Measurements from ENCODE around the gene SYNM.
A peak's percentile ranks its signal among the peaks of the same experiment; 100 is the strongest.

Gene SYNM

DNA sequence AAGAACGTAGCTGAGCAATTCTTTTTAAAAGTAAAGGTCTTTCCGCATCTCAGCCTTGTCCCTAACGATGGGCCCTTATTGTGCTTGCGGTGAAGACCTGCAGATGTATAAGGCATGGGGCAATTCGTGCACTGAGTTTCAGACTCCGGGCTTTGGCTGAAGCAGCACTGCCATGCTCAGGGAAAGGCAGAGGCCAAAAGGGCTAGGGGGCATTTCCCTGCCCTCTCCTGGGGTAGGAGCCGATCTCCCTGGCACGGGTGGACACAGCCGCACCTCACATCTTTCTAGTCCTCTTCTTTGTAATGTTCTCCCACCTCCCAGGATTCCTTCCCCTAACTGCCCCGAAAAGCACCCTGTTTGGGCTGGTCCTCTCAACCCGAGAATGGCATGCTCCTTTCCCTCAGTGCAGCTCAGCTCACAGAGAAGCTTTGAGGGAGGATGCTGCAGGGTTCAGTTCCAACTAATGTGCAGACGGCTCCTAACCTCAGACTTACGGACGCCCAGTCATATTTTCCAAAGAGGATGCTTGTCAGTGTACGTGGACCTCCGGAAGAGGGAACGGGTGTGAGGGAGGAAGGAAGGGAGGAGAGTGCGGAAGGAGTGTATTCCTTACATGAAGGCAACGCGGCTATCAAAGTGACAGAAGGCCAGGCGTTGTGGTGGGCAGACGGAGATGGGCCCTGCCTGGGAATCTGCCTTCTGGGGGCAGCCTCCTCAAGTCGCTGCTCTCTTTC is 61.2 kb downstream of the SYNM start:
- Histone ChIP-seq H3K9ac (ENCODE audit: low read length) (no peak overlapping the region), H3K9me3 (ENCODE audit: control insufficient read depth, low read length) (no peaks in the 10 kb centered on the region), H3K4me1 (ENCODE audit: control insufficient read depth, insufficient read depth, low read length) (peaks cover 28% of the 10 kb centered on the region), H3K36me3 (ENCODE audit: control insufficient read depth, insufficient read depth, low read length, severe bottlenecking) (peaks cover 56% of the 10 kb centered on the region), H3K27me3 (replicated peaks; ENCODE audit: control insufficient read depth, insufficient read depth, low read length) (no peaks in the 10 kb centered on the region), H3K4me3 (ENCODE audit: low read length) (no peak overlapping the region)
- DNase-seq (ENCODE audit: low read depth): no peak

DNA sequence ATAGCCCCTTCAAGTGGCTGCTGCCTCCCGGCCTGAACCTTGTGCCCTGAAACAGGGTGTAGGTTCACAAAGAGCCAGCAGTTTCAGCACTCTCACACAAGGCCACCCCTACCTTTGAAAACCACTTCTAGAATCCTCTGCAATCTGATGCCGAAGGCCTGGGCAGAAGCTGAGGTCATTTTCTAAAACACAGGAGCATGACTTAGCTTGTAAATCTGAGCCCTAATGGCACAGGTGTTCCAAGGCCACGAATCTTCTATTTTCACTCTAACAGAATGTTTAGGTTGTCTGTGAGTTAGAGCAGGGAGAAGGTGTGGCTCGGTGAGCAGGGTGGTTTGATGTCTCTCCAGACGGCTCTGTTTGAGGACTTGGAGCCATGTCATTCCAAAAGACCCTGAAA is 62.3 kb downstream of the SYNM start:
- H3K9me3 ChIP-seq (ENCODE audit: control insufficient read depth, low read length): no peaks in the 10 kb centered on the region
- H3K4me1 ChIP-seq (ENCODE audit: control insufficient read depth, insufficient read depth, low read length): peaks cover 28% of the 10 kb centered on the region
- DNase-seq (ENCODE audit: low read depth): no peak
- no peaks in the 10 kb centered on the region for H3K27me3 ChIP-seq (replicated peaks; ENCODE audit: control insufficient read depth, insufficient read depth, low read length)
- no peak overlapping the region for H3K4me3 ChIP-seq (ENCODE audit: low read length)
- no peak overlapping the region for H3K9ac ChIP-seq (ENCODE audit: low read length)
- peaks cover 51% of the 10 kb centered on the region for H3K36me3 ChIP-seq (ENCODE audit: control insufficient read depth, insufficient read depth, low read length, severe bottlenecking)

DNA sequence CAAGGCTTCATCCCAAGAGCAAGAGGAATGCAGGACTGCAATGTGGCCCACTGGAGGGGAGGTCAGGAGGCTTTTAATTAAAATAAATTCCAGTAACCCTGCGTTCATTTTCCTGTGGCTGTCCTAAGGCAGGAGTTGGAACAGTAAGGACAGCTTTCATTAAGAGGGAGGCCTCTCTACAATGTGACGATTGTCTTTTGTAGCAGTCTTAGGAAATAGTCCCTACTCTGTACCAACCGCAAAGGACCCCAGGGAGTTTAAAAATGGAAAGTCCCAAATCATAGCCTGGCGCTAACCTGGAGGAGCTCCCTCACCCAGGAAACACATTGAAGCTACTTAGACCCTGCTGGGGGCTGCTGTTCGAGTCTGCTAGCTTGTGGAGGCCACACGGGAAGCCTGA is 62.8 kb downstream of the SYNM start:
- H3K9ac ChIP-seq (ENCODE audit: low read length): no peak overlapping the region
- DNase-seq (ENCODE audit: low read depth): no peak
- peaks cover 52% of the 10 kb centered on the region for H3K36me3 ChIP-seq (ENCODE audit: control insufficient read depth, insufficient read depth, low read length, severe bottlenecking)
- H3K4me1 ChIP-seq (ENCODE audit: control insufficient read depth, insufficient read depth, low read length): peaks cover 28% of the 10 kb centered on the region
- H3K9me3 ChIP-seq (ENCODE audit: control insufficient read depth, low read length): no peaks in the 10 kb centered on the region
- H3K4me3 ChIP-seq (ENCODE audit: low read length): no peak overlapping the region
- no peaks in the 10 kb centered on the region for H3K27me3 ChIP-seq (replicated peaks; ENCODE audit: control insufficient read depth, insufficient read depth, low read length)

DNA sequence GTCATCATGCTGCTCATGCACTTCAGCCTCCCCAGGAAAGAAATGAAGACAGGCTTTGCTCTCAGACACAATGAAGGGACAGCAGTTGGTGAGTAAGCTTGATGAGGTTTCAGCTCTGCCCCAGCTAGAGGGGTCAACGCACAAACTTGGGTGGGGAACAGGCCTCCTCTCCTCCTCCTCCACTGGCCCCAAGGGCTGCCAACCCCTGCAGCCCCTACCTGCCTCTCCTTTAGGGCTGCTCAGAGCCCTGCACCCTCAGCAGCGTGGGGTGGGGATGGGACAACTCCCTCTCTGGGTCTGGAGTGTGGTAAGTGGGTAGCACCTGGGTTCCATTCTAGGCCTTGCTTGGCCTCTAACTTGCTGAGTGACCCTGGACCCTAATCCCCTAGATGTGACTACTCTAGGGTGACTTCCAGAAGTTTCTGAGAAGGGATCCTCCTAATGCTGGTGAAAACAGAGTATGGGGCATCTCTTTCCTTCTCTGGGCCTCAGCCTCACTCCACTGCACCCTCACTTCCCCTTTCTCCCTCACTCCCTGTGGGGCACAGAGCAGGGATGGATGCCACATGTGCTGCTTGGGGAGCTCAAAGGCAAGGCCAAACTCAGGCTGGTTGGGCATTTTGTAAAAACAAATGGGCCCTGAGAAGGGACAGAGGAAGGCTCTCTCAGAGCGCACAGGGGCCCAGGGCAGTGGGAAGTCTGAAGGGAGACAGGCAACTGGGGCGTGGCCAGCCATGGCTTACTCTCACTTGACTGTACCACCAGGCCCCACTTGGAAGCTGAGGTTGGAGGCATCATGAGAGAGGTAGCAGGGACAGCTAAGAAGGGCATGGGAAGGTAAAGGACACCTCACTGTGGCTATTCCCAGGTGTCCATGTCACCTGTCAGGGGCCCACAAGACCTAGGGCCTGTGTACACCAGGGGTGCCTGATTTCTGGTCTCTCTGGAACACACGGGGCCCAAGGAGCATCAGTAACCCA is 64.0 kb downstream of the SYNM start:
- DNase-seq (ENCODE audit: low read depth): no peak
- no peak overlapping the region for H3K4me3 ChIP-seq (ENCODE audit: low read length)
- H3K4me1 ChIP-seq (ENCODE audit: control insufficient read depth, insufficient read depth, low read length): peaks cover 28% of the 10 kb centered on the region
- no peaks in the 10 kb centered on the region for H3K27me3 ChIP-seq (replicated peaks; ENCODE audit: control insufficient read depth, insufficient read depth, low read length)
- no peaks in the 10 kb centered on the region for H3K9me3 ChIP-seq (ENCODE audit: control insufficient read depth, low read length)
- H3K9ac ChIP-seq (ENCODE audit: low read length): peak overlapping the region; percentile 30
- peaks cover 49% of the 10 kb centered on the region for H3K36me3 ChIP-seq (ENCODE audit: control insufficient read depth, insufficient read depth, low read length, severe bottlenecking)

DNA sequence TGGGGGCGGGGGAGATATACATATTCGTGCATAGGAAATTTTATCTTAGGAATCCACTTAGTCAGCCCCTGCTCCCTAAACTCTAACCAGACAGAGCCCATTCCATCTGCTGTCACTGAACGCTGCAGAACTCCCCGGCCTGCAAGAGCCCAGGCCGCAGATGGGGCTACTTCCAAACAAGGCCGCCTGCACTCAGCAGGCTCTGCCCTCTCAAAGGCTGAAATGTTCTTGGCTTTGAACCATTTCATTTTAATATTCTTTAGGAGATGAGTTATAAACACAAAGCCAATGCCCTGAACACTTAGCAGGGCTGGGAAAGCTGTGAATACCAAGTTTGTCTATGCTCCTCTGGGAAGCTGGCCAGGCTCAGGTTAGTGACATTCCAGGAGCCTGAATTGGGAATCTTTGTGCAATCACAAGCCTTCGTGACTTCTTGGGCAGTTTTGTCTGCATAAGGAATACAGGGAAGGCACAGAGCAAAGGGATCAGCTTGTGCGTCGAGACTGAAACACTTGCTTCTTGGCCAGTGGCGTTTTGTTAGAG is 65.0 kb downstream of the SYNM start:
- Histone ChIP-seq H3K9me3 (ENCODE audit: control insufficient read depth, low read length) (no peaks in the 10 kb centered on the region), H3K4me1 (ENCODE audit: control insufficient read depth, insufficient read depth, low read length) (peaks cover 29% of the 10 kb centered on the region), H3K27me3 (replicated peaks; ENCODE audit: control insufficient read depth, insufficient read depth, low read length) (no peaks in the 10 kb centered on the region), H3K4me3 (ENCODE audit: low read length) (no peak overlapping the region), H3K36me3 (ENCODE audit: control insufficient read depth, insufficient read depth, low read length, severe bottlenecking) (peaks cover 53% of the 10 kb centered on the region), H3K9ac (ENCODE audit: low read length) (peak overlapping the region; percentile 30)
- peak; percentile 65 for DNase-seq (ENCODE audit: low read depth)

DNA sequence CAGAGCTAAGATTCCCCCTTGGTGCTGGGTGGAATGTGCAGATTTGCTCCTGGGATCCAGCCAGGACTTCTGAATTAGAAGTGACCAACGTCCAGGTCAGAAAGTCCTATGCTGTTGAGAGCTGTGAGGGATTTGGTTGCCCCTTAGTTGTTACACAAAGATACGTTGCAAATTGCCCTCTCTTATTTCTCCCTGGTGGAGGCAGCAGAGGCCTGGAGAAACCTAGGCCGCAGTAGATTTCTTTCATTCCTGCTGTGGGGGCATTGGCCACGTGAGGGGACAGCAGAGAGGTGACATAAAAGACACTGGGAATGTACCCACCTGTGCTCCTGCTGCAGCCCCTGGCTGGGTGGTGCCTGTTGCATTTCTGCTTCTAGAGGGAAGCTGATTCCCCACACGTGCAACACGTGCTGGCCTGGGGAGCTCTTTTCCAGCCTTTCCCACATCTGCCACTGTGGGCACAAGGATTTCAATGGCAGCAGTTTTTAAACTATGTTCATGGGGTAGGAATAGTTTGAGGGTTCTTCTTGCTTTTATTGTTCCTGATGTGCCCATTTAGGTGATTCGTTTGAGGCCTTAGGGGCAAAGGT is 65.7 kb downstream of the SYNM start:
- peaks cover 34% of the 10 kb centered on the region for H3K4me1 ChIP-seq (ENCODE audit: control insufficient read depth, insufficient read depth, low read length)
- H3K4me3 ChIP-seq (ENCODE audit: low read length): no peak overlapping the region
- no peaks in the 10 kb centered on the region for H3K27me3 ChIP-seq (replicated peaks; ENCODE audit: control insufficient read depth, insufficient read depth, low read length)
- no peak for DNase-seq (ENCODE audit: low read depth)
- H3K9ac ChIP-seq (ENCODE audit: low read length): no peak overlapping the region
- H3K9me3 ChIP-seq (ENCODE audit: control insufficient read depth, low read length): no peaks in the 10 kb centered on the region
- H3K36me3 ChIP-seq (ENCODE audit: control insufficient read depth, insufficient read depth, low read length, severe bottlenecking): peaks cover 53% of the 10 kb centered on the region

DNA sequence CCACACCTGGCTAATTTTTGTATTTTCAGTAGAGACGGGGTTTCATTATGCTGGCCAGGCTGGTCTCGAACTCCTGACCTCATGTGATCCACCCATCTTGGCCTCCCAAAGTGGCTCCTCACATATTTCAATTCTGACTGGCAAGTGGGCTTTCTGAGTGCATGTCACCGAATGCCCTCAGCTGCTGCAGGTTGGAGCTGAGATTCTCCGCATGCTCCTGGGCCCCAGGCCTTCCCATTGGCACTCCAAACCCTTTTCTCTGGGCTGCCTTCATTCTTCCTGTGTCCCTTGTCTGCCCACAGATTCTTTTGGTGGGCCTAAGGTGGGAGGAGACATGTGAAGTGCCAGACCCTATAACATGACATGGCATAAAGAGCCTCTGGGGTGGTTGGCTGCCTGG is 67.3 kb downstream of the SYNM start:
- H3K9ac ChIP-seq (ENCODE audit: low read length): no peak overlapping the region
- H3K27me3 ChIP-seq (replicated peaks; ENCODE audit: control insufficient read depth, insufficient read depth, low read length): no peaks in the 10 kb centered on the region
- no peaks in the 10 kb centered on the region for H3K9me3 ChIP-seq (ENCODE audit: control insufficient read depth, low read length)
- DNase-seq (ENCODE audit: low read depth): no peak
- no peak overlapping the region for H3K4me3 ChIP-seq (ENCODE audit: low read length)
- H3K36me3 ChIP-seq (ENCODE audit: control insufficient read depth, insufficient read depth, low read length, severe bottlenecking): peaks cover 43% of the 10 kb centered on the region
- H3K4me1 ChIP-seq (ENCODE audit: control insufficient read depth, insufficient read depth, low read length): peaks cover 33% of the 10 kb centered on the region

DNA sequence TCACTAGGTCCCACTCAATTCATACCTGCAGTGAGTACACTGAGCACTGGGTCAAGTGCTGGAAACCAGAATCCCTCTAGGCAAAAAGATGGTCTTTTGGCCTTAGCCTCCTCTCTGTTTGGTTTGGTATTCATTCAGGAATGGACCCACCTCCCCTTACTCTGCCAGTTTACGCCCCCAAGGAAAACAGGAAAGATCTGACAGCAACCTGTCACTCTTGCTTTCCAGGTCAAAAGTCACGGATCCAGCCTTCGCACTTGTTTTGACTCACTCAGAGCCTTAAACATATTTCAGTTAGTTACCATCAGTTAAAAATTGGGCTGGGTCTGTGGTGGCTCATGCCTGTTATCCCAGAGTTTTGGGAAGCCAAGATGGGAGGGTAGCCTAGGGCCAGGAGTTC is 68.1 kb downstream of the SYNM start:
- Histone ChIP-seq H3K9ac (ENCODE audit: low read length) (no peak overlapping the region), H3K27me3 (replicated peaks; ENCODE audit: control insufficient read depth, insufficient read depth, low read length) (no peaks in the 10 kb centered on the region), H3K9me3 (ENCODE audit: control insufficient read depth, low read length) (no peaks in the 10 kb centered on the region), H3K36me3 (ENCODE audit: control insufficient read depth, insufficient read depth, low read length, severe bottlenecking) (peaks cover 36% of the 10 kb centered on the region), H3K4me1 (ENCODE audit: control insufficient read depth, insufficient read depth, low read length) (peaks cover 30% of the 10 kb centered on the region), H3K4me3 (ENCODE audit: low read length) (no peak overlapping the region)
- DNase-seq (ENCODE audit: low read depth): no peak

DNA sequence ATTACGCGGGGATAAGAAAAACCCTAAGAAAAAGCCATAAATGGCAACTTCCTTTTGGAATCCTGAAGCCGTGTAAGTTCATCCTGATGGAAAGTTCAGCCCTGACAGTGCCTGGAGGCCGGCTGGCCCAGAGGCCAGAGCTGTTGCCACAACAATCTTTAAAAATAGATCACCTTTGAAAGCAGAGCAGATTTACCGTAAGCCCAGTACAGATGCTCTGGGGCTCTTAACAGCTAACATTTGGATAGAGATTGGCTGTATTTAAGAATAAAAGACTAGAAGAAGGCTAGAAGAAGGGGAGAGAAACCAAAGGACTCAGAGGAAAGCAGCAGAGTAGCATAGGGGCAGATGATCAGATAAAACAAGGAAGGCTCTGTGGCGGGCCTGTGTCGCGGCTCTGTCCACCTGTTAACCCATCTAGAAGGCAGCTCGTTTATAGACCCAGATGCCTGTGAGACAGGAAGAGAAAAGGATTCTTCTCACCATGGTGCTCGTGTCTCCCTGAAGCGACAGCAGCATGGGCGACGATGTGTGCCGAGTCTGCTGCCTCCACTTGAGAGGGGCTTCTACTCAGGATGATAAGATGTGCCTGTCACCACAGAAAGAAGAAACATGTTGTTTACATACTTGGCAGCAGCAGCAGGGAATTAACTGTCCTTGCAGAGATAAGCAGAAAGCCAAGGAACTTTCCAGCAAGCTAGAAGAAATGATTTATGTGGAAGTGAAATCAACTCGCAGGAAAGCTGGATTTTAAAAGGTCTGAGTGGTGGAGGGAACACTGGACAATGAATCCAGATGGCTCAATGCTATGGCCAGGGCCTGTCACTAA is 69.9 kb downstream of the SYNM start:
- Histone ChIP-seq H3K27me3 (replicated peaks; ENCODE audit: control insufficient read depth, insufficient read depth, low read length) (no peaks in the 10 kb centered on the region), H3K4me1 (ENCODE audit: control insufficient read depth, insufficient read depth, low read length) (peaks cover 20% of the 10 kb centered on the region), H3K9ac (ENCODE audit: low read length) (no peak overlapping the region), H3K4me3 (ENCODE audit: low read length) (no peak overlapping the region), H3K9me3 (ENCODE audit: control insufficient read depth, low read length) (no peaks in the 10 kb centered on the region), H3K36me3 (ENCODE audit: control insufficient read depth, insufficient read depth, low read length, severe bottlenecking) (peaks cover 33% of the 10 kb centered on the region)
- DNase-seq (ENCODE audit: low read depth): no peak

DNA sequence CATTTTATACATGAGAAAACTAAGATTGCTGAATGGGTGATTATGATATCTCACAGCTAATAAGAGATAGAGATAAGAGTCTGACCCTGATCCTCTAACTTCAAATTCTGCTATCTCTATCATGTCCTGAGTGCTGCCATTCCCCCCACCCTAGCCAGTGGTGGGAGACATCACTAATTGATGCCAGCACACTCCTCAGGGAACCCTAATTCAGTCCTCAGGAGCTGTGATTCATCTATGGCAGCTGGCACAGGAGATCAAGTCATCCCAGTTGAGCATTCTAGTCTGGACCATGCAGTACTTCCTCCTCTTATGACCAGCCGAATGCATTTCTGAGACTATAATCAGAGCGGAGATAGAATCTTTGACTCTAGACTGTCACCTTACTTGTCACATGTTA is 71.9 kb downstream of the SYNM start:
- H3K9ac ChIP-seq (ENCODE audit: low read length): no peak overlapping the region
- H3K36me3 ChIP-seq (ENCODE audit: control insufficient read depth, insufficient read depth, low read length, severe bottlenecking): peaks cover 23% of the 10 kb centered on the region
- no peaks in the 10 kb centered on the region for H3K9me3 ChIP-seq (ENCODE audit: control insufficient read depth, low read length)
- no peak overlapping the region for H3K4me3 ChIP-seq (ENCODE audit: low read length)
- H3K27me3 ChIP-seq (replicated peaks; ENCODE audit: control insufficient read depth, insufficient read depth, low read length): no peaks in the 10 kb centered on the region
- DNase-seq (ENCODE audit: low read depth): no peak
- peaks cover 30% of the 10 kb centered on the region for H3K4me1 ChIP-seq (ENCODE audit: control insufficient read depth, insufficient read depth, low read length)
